ENCODE measurements around the gene BRMS1L.
"Not testable (repeated sequence)": the region's sequence is repeated elsewhere in the genome, so short reads cannot be mapped to it uniquely, and the experiment has no call there.

The BRMS1L gene

DNA sequence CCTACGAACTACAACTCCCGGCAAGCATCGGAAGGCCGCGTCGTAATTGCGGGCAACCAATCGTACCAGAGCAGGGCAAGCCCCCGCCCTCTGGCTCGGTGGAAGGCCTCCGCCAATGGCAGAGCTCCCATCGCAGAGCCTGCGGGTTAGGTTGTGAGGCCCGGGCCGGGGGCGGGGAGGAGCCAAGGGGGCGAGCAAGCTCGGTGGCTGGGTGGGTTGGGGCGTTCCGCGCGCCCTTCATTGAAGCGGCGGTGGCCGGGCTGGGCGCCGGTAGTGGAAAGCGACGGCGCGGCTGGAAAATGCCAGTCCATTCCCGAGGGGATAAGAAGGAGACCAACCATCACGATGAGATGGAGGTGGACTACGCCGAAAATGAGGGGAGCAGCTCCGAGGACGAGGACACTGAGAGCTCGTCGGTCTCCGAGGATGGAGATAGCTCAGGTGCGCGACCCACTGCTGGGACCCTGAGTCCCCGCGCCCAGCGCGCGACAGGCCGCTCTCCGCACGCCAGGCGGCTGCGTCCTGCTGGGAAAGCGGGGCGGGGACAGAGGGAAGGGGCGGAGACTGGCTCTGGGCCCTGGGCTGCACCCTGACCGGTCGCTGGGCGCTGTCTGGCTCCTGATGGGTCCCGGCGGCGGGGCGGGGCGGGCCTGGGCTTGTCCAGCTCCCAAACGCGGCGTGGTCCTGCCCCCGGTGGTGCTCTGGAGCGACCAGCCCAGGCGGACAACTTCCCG, at the start of gene BRMS1L:
BRMS1L (plus strand) TSS at position 121 of the 734 bp plus-strand sequence; CDS start at position 300, 179 bp downstream.
- peak; percentile 97 for DNase-seq

DNA sequence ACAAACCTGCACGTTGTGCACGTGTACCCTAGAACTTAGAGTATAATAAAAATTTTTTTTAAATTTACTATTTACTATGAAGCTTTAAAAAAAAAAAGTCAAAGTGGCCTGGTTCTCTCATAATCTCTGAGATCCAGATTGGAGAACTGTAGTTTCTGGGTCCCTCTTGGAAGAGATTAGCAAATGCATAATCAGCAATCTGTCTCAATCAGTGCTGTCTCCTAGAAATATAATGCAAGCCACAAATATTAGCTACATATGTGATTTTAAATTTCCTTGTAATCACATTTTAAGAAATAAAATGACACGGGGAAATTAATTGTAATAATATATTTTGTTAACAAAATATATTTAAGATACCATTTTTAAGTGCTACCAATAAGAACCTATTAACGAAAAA, 49.3 kb upstream of the BRMS1L start:
- DNase-seq: no peak

DNA sequence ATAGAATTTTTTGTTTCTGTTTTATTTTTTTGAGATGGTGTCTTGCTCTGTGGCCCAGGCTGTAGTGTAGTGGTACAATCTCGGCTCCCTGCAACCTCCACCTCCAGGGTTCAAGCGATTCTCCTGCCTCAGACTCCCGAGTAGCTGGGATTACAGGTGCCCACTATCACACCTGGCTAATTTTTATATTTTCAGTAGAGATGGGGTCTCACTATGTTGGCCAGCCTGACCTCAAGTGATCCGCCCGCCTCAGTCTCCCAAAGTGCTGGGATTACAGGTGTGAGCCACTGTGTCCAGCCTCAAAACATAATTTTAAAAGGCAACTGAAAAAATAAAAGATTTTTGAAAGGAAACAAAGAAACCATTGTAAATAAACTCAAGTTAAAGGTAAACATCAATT, 48.6 kb upstream of the BRMS1L start:
- not testable (repeated sequence) for DNase-seq

DNA sequence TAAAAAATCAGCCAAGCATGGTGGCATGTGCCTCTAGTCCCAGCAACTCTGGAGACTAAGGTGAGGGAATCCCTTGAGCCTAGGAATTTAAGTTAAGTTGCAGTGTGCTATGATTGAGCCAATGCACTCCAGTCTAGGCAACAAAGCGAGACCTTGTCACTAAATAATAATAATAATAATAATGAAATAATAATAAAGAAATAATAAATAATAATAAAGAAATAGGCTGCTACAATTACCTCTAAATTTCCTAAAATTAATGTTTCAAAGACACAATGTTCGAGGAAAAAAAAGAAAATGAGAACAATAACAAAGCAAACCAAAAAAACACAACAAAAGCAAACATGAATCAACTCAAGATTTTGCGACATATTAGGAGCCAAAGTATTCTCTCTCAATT, 46.8 kb upstream of the BRMS1L start:
- no peak for DNase-seq

DNA sequence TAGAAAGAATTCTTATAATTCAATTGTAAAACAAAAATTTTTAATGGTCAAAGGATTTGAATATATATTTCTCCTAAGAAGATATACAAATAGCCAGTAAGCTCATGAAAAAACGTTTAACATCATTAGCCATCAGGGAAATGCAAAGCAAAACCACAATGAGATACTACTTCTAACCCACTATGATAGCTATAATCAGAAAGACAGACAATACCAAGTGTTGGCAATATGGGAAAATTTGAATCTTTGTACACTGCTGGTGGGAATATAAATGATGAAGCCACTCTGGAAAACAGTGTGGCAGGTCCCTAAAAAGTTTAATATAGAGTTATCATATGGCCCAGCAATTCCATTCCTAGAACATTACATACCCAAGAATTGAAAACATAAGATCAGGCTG, 42.4 kb upstream of the BRMS1L start:
- no peak for DNase-seq

DNA sequence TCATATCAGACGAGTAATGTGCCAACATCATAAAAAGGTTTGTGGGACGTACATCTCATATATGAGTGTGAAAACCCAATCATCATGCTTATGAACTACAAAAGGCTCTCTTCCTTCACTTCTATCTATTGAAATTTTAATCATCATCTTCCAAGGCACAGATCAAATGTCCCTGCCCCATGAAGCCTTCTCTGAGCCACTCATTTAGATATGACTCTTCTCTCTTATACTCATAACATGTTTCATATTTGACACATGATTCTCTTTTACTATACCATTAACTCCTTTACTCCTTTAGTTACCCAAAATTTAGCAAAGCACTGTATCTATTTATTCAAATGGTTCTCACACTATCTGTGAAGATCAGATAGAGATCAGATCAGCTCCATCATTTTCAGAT, 39.3 kb upstream of the BRMS1L start:
- no peak for DNase-seq

DNA sequence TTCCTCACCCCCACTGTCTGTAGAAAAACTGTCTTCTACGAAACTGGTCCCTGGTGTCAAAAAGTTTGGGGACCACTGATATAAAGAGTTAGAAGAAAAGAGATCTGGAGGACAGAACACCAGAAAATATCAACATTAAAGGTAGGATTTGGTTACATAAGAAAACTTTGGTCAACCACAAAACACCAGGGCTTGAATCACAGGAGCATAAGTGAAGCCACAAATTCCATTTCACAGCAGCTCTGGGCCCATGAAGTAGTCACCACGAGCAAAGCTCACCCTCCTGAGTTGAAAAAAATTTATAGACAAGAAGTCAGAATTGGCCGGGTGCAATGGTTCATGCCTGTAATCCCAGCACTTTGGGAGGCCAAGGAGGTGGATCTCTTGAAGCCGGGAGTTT, 36.5 kb upstream of the BRMS1L start:
- DNase-seq: peak in 1 of 2 experiments; percentile 30

DNA sequence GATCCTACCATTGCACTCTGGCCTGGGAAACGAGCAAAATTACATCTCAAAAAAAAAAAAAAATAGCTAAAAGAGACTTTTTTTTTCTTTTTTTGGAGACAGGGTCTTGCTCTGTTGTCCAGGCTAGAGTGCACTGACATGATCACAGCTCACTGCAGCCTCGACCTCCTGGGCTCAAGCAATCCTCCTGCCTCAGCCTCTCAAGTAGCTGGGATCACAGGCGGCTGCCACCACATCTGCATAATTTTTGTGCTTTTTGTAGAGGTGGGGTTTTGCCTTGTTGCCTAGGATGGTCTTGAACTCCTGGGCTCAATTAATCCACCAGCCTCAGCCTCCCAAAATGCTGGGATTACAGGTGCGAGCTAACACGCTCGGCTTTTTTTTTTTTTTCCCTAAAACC, 28.3 kb upstream of the BRMS1L start:
- no peak for DNase-seq

DNA sequence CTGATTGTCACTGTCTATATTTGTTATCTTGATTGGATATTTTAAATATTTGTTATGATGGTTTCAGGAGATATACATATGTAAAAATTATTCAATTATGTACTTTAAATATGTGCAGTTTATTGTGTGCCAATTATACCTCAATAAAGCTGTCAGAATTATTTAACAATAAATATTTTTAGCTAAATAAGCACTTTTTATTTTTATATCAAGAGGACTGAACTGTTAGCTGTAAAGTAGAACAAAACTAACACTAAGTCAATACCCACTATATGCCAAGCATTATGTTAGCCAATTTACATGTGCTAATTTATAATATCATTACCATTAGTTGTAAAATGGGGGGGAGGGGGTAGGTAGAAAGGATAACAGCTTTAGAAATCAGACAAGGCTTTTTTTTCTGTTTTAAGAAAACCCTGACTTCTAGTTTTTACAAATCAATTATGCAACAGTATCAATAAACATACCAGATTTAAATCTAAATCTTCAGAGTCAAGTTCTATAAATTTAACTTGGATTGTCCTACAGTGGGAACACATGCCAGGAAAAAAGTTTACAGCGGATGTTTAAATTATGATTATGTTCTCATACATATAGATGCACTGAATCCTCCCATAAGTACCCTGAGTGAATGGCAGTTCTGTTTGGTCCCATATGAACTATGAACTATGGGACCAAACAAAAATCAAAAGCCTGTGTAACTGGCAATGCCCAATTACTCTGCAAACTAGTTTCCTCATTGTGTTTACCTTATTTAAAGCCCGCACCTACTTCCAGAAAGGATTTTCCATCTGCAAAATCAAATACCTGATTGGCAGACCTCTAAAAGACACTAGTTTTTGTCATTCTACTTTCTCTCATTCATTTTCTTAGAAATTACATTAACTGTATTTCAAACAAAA, 19.9 kb upstream of the BRMS1L start:
- no peak for DNase-seq

DNA sequence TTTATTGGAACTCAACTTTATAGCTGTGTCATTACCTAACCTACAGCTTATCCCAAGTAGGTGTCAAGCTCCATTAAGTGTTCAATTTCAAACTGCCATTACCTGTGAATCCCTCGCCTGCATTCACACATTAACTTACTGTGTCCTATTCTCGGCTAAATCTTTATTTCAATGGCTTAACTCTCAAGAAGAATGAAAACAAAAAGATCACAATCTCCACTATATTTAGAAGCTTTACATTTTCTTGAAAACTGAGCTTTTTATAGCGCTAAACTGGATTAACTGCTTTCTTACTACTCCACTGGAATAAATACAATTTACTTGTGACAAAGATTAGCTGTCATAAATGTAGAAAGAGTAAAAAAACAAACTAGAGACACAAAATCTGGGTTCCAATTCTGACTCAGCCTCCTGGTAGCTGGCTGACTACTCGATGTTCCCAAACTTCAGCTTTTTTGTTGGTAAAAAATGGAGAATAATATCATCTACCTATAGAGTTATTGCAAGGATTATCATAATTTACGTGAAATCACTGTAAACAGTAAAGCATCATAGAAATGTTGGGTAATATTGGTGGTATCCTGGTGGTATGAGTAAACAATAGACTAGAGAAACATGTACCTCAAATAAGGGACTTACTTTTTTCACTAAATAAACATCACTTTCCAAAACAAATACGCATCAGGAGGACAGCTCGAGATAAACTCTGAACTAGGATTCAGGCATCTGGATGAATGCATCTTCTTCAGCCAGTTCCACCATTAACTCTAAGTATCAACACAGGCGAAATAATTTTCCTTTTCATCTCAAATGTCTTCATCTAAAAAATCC, 18.8 kb upstream of the BRMS1L start:
- no peak for DNase-seq

DNA sequence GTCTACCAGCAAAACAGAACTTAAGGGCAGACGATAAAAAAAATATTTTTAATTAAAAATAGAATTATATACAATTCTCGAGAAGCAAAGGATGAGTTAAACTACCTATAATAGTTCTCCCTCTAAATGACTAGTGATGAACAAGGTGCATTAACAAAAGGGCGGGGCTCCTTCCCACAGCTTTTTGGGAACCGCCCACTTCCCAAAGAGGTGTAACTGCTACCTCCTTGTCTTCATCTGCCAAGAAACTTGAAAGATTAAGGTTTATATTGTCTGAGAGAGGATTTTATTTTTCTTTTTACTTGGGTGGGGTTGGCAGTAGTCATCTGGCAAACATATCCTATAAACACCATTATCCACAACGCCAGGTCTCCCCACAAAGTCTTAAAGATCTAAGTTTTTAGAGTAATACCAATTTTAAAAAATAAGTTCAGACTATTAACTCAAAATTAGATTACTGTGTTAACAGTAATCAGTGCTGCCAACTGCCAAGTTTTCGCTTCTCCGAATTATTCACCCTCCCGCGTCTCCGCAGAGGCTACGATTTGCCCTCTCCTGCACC, 18.0 kb upstream of the BRMS1L start:
- DNase-seq: peak; percentile 35 to 36

GRCh38 chr14:35808638-35809563, 17.2 kb upstream of the BRMS1L start, which contains the start of gene RALGAPA1:
Gene RALGAPA1, minus strand, starts transcription at chr14:35809295. Its CDS starts 460 bp downstream, at chr14:35808835.
- DNase-seq: peak; percentile 89 to 92

DNA sequence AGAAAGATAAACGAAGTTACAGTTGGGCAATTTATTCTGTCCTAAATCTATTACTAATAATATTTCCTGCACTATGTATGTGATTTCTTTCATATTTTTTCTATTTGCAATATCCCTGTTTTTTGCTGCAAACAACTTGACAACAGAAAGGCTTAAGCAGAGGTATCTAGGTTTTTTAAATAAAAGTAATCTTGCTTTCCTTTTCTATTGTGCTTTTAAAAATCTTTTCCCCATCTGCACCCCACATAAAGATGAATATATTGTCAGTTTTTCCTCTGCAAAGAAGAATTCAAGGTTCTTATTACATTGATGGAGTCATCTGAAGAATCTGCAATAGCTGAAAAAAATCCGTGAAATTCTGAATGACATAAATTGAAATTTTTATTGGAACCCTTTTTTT, 16.5 kb upstream of the BRMS1L start:
- DNase-seq: no peak

DNA sequence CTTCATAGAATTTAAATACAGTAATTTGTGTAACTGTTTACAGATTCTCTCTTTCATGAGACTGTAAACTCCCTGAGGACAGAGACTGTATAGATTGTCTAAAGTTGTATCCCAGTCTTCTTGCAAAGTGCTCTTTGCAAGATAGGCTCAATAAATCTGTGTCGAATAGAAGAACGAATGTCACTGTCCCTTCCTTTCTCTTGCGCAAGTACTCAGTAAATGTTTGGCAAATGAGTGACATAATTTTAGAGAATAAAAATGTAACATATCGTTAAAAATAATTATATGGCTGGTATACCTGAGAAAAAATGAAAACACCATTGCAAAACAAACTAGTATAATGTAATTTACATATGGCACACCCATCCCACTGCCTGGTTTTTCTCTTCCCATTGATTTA, 15.2 kb upstream of the BRMS1L start:
- DNase-seq: no peak

DNA sequence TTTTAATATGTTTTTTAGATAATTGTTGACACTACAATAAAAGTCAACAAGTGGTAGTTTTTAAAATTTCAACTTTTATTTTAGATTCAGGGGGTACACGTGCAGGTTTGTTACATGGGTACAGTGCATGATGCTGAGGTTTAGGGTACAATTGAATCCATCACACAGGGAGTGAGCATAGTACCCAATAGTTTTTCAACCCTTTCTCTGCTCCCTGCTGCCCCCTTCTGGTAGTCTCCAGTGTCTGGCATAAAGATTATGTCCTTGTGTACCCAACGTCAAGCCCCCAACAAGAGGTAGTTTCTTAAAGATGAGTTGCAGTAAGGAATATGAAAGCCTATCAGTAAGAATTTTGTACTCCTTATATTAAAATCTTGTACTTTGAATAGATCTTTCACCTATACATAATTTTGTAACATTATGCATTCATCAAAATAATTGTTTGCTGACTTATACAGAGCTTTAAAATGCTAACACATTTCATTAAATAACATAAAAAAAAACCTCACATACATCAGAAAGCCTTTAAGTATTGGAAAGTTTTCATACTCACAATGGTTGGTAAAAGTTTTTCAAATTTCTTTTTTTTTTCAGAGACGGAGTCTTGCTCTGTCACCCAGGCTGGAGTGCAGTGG, 11.7 kb upstream of the BRMS1L start:
- peak; percentile 85 to 89 for DNase-seq

GRCh38 chr14:35818346-35819115, 7.6 kb upstream of the BRMS1L start:
- no peak for DNase-seq

GRCh38 chr14:35819591-35820540, 6.3 kb upstream of the BRMS1L start:
- DNase-seq: no peak

- DNase-seq: no peak
These were observed 4.3 kb upstream of the BRMS1L start for GRCh38 chr14:35821564-35822411.

Data from activated T-cell treated with anti-CD3 and anti-CD28 coated beads, Interleukin-2, amount 50 U/mL, for 48 hours (primary cell).